HepG2 (cell line): ENCODE measurements around the gene MPST. TPM values are rescaled to one million over a fixed set of nuclear protein-coding genes. Genes with fewer than 3 reads are reported as not detected.

Experiments
- ATAC-seq: fragments of 200-7000 bp; cut with Tn5 transposase; 3 replicates; pipeline ENCODE4 v1.9.1; 2020; ENCODE audit warnings: mild to moderate bottlenecking, moderate library complexity
- BruUV-seq: library from RNA; stranded (reverse); fragments of 400-500 nt; replicated peaks from 2 replicates; lab custom pipeline; 2021; lab: Mats Ljungman, UMichigan
- CTCF ChIA-PET: fragments of 300-600 bp; formaldehyde crosslinking; extraction: SDS; loops from one replicate; lab custom pipeline; 2021; ENCODE audit warnings: low total read pairs, inconsistent platforms, low intra/inter-chr PET ratio; lab: Yijun Ruan, JAX
- POLR2A ChIA-PET: fragments of 350-600 bp; sonication (Branson Sonifier 250); formaldehyde crosslinking; loops from one replicate; lab custom pipeline; 2020; ENCODE audit warnings: antibody characterized with exemption, inconsistent platforms; lab: Yijun Ruan, JAX
- DNase-seq: peaks from one replicate; pipeline ENCODE4 v3.0.0-alpha.2; 2015; ENCODE audit warnings: low spot score
- FAIRE-seq: peaks from 3 replicates; lab custom pipeline; 2011; peaks lifted over from hg19 to GRCh38; lab: Jason Lieb, UNC
- H2AFZ ChIP-seq: one replicate; pipeline ENCODE4 v1.6.1; 2011; ENCODE audit warnings: low read length, inconsistent platforms
- H3K27ac ChIP-seq: fragments of 300-600 bp; 3 replicates; pipeline ENCODE4 v1.8.0; 2011; ENCODE audit warnings: mixed run types, mild to moderate bottlenecking, mixed read lengths, low read length, inconsistent platforms; ENCODE audit not compliant: insufficient read depth; ENCODE audit errors: extremely low read length
- H3K27me3 ChIP-seq, 2 experiments: fragments of 200-600 bp in 1 of 2; 2 replicates in 1 of 2; 3 replicates in 1 of 2; pipeline versions ENCODE4 v1.6.0 to v1.8.0; 2011; ENCODE audit warnings: low read length in 2 of 2, mild to moderate bottlenecking in 2 of 2, moderate library complexity in 2 of 2, inconsistent platforms in 1 of 2; ENCODE audit not compliant: insufficient read depth in 2 of 2, control insufficient read depth in 1 of 2
- H3K36me3 ChIP-seq, 2 experiments: fragments of 200-600 bp in 1 of 2; replicated peaks in 1 of 2; 2 replicates in 1 of 2; 3 replicates in 1 of 2; pipeline versions ENCODE4 v1.5.1 to v1.8.0; 2011; ENCODE audit warnings: low read length in 2 of 2, inconsistent platforms in 1 of 2; ENCODE audit not compliant: insufficient read depth in 2 of 2, control insufficient read depth in 1 of 2
- H3K4me1 ChIP-seq: 2 replicates; pipeline ENCODE4 v1.5.1; 2012; ENCODE audit warnings: low read length, inconsistent platforms; ENCODE audit not compliant: insufficient read depth
- H3K4me2 ChIP-seq: 2 replicates; pipeline ENCODE4 v1.6.0; 2011; ENCODE audit warnings: low read depth, low read length, inconsistent platforms
- H3K4me3 ChIP-seq, 3 experiments: fragments of 200-600 bp in 1 of 3; sonication (generic), shearing (Covaris generic) in 1 of 3; replicated peaks in 1 of 3; 2 replicates each; pipeline ENCODE4 v1.5.1; 2011 to 2016; ENCODE audit warnings: low read length in 3 of 3, inconsistent platforms in 2 of 3, low read depth in 2 of 3, mild to moderate bottlenecking in 2 of 3, control low read depth in 1 of 3, mixed read lengths in 1 of 3; ENCODE audit not compliant: insufficient read depth in 1 of 3
- H3K79me2 ChIP-seq: one replicate; pipeline ENCODE4 v1.6.1; 2011; ENCODE audit warnings: low read length, inconsistent platforms; ENCODE audit not compliant: insufficient read depth
- H3K9ac ChIP-seq: 2 replicates; pipeline ENCODE4 v1.6.0; 2011; ENCODE audit warnings: mild to moderate bottlenecking, low read depth, low read length, inconsistent platforms; ENCODE audit not compliant: insufficient read depth
- H3K9me3 ChIP-seq: 2 replicates; pipeline ENCODE4 v1.5.1; 2012; ENCODE audit warnings: mild to moderate bottlenecking, low read length
- H4K20me1 ChIP-seq: 2 replicates; pipeline ENCODE4 v1.6.0; 2011; ENCODE audit warnings: inconsistent platforms, mild to moderate bottlenecking, low read length, moderate library complexity; ENCODE audit not compliant: insufficient read depth
- ATM ChIP-seq: fragments of 450-650 bp; IDR thresholded peaks from 2 replicates; pipeline ENCODE4 v1.7.1; 2017; ENCODE audit warnings: mild to moderate bottlenecking, borderline replicate concordance
- BCL6 ChIP-seq: IDR thresholded peaks from 2 replicates; pipeline ENCODE4 v1.6.1; 2016; ENCODE audit warnings: missing genetic modification reagents, missing compliant biosample characterization
- DMAP1 ChIP-seq: IDR thresholded peaks from 2 replicates; pipeline ENCODE4 v1.6.1; 2016
- EED ChIP-seq: sonication (generic); formaldehyde crosslinking; IDR thresholded peaks from 2 replicates; pipeline ENCODE4 v1.5.0; 2020; ENCODE audit warnings: mild to moderate bottlenecking, missing genetic modification reagents
- FOXK1 ChIP-seq: sonication (generic); formaldehyde crosslinking; IDR thresholded peaks from 2 replicates; pipeline ENCODE4 v1.4.0; 2020; ENCODE audit warnings: low read depth, missing genetic modification reagents, borderline replicate concordance
- KLF9 ChIP-seq: IDR thresholded peaks from 2 replicates; pipeline ENCODE4 v1.6.1; 2016; ENCODE audit warnings: low read depth
- REXO4 ChIP-seq: sonication (generic); formaldehyde crosslinking; IDR thresholded peaks from 2 replicates; pipeline ENCODE4 v1.8.0; 2022; ENCODE audit warnings: missing genetic modification reagents, mild to moderate bottlenecking, borderline replicate concordance
- STAT6 ChIP-seq: sonication (generic); formaldehyde crosslinking; IDR thresholded peaks from 2 replicates; pipeline ENCODE4 v1.4.0; 2020; ENCODE audit warnings: missing genetic modification reagents, mild to moderate bottlenecking, borderline replicate concordance
- TCF12 ChIP-seq, 2 experiments: fragments of 450-650 bp in 1 of 2; sonication (generic) in 1 of 2; formaldehyde crosslinking in 1 of 2; IDR thresholded peaks; 2 replicates each; pipeline versions ENCODE4 v1.6.1 to v1.8.0; 2017 to 2022; ENCODE audit warnings: antibody characterized with exemption in 1 of 2, mild to moderate bottlenecking in 1 of 2, missing genetic modification reagents in 1 of 2, moderate library complexity in 1 of 2
- TCF7 ChIP-seq: sonication (generic); IDR thresholded peaks from 2 replicates; pipeline ENCODE4 v1.6.1; 2016; ENCODE audit warnings: antibody characterized with exemption, low read depth
- THYN1 ChIP-seq: sonication (generic); formaldehyde crosslinking; IDR thresholded peaks from 2 replicates; pipeline ENCODE4 v1.8.1; 2023; ENCODE audit warnings: low read depth, mild to moderate bottlenecking, moderate library complexity, missing genetic modification reagents, borderline replicate concordance
- ZNF337 ChIP-seq: sonication (generic); formaldehyde crosslinking; IDR thresholded peaks from 2 replicates; pipeline ENCODE4 v1.5.1; 2020; ENCODE audit warnings: missing genetic modification reagents, low read depth, mild to moderate bottlenecking, borderline replicate concordance
- ZNF644 ChIP-seq: IDR thresholded peaks from 2 replicates; pipeline ENCODE4 v1.6.1; 2016; ENCODE audit warnings: low read depth
- WGBS: methylation state at CpG from one replicate; pipeline ENCODE4 v1.1.6; 2017; ENCODE audit warnings: low lambda C conversion rate; 5-methylcytosine and 5-hydroxymethylcytosine counted together
- in situ Hi-C: cut with HindIII; loops from 2 replicates; pipeline ENCODE4 v1.10.0; 2017; ENCODE audit warnings: low pct_unique_long_range_greater_than_20kb; ENCODE audit not compliant: extremely low pct_ligation_motif_present
- intact Hi-C: fragments of 100-400 bp; cut with micrococcal nuclease; formaldehyde crosslinking; loops from one replicate; pipeline ENCODE4 v1.10.0; 2022; ENCODE audit not compliant: unreplicated experiment
- polyA plus RNA-seq, 8 experiments: library from polyadenylated mRNA; depleted of rRNA in 3 of 8; stranded (reverse) in 7 of 8; unstranded in 1 of 8; fragments of >200 nt; fragmentation: Illumina TruSeq in 4 of 8; extraction: Trizol in 4 of 8; gene quantifications; 2 replicates each; pipeline versions ENCODE4 v1.2.1 to v1.2.3, GENCODE V29; 2011 to 2016; ENCODE audit warnings: low read depth in 4 of 8, missing spikeins in 1 of 8, mixed read lengths in 1 of 8; ENCODE audit not compliant: insufficient read depth in 1 of 8
- total RNA-seq, 5 experiments: library from RNA; depleted of rRNA; stranded (reverse); fragments of >200 nt; fragmentation: Illumina TruSeq; extraction: Trizol; gene quantifications; 2 replicates each; pipeline ENCODE4 v1.2.3, GENCODE V29; 2016; ENCODE audit warnings: low read depth in 1 of 5

MPST gene
- total and polyA plus RNA-seq, 2 of the 13 experiments (the other 11 are each of a cell fraction or from before 2014, with no cell fraction given) = 133 to 141 TPM

GRCh38 chr22:37052386-37053309, 33.1 kb downstream of the MPST start:
- Histone ChIP-seq H3K36me3 (no peaks in the 10 kb centered on the region; a peak in 1 of 5 replicates), H3K4me2 (peak overlapping the region; percentile 76), H3K4me1 (peaks cover 50% of the 10 kb centered on the region), H3K79me2 (no peaks in the 10 kb centered on the region), H2AFZ (no peak overlapping the region), H3K27me3 (peaks cover 0 to 13% of the 10 kb centered on the region in 2 experiments; a peak in 2 of 5 replicates), H3K27ac (no peak overlapping the region), H4K20me1 (no peaks in the 10 kb centered on the region), H3K9ac (no peak overlapping the region), H3K4me3 (peak overlapping the region in 2 of 3 experiments; percentile 54 to 71; a peak in 2 of 6 replicates), H3K9me3 (no peaks in the 10 kb centered on the region)
- FAIRE-seq (no peak), DNase-seq (no peak), ATAC-seq (no peak)
- ChIA-PET POLR2A (interaction anchor here (0.7 to 3.4 kb wide), 4 partner anchors 8 to 35 kb away, joined by 3 to 18 read pairs (median 9); partner anchors contain the start of genes MPST and TST), CTCF (no interaction called here)
- BruUV-seq = no TSS peak
- no peak for TF ChIP-seq KLF9 (CRISPR knock-in tag)
- TF ChIP-seq REXO4 (CRISPR knock-in tag) = no peak
- no peak for TF ChIP-seq THYN1
- TF ChIP-seq ATM = no peak
- TF ChIP-seq EED (CRISPR knock-in tag) = no peak
- TF ChIP-seq TCF12 (IDR thresholded peaks at IDR 0.05) = no peak
- TF ChIP-seq TCF12 (CRISPR knock-in tag; IDR thresholded peaks at IDR 0.05) = no peak
- TF ChIP-seq DMAP1 = no peak
- no peak for TF ChIP-seq FOXK1 (CRISPR knock-in tag)
- TF ChIP-seq TCF7 = no peak
- no peak for TF ChIP-seq STAT6 (CRISPR knock-in tag)
- no peak for TF ChIP-seq ZNF644 (CRISPR knock-in tag)
- no peak for TF ChIP-seq BCL6 (CRISPR knock-in tag)
- no peak for TF ChIP-seq ZNF337 (CRISPR knock-in tag)
- 93% methylated on average over 24 of the region's 25 CpGs for WGBS
- in situ Hi-C loops (no loop called here), intact Hi-C loops (no loop called here)
